ENCODE results near the gene HPDL. TPM values are rescaled to one million over a fixed set of nuclear protein-coding genes. Genes with fewer than 3 reads are reported as not detected.
A peak's percentile ranks its signal among the peaks of the same experiment; 100 is the strongest.
"Not testable (repeated sequence)": the region's sequence is repeated elsewhere in the genome, so short reads cannot be mapped to it uniquely, and the experiment has no call there.

HPDL gene
- 26.8 and 29.0 TPM in 2 replicates for total RNA-seq

- peaks cover 26% of the 10 kb centered on the region for H3K36me3 Mint-ChIP-seq (ENCODE audit: low read depth)
- no peaks in the 10 kb centered on the region for H3K9me3 Mint-ChIP-seq
- H3K4me1 Mint-ChIP-seq (ENCODE audit: low read depth): peaks cover 16% of the 10 kb centered on the region
- no peaks in the 10 kb centered on the region for H3K27me3 Mint-ChIP-seq (ENCODE audit: low read depth)
- intact Hi-C loops (cut with micrococcal nuclease): loop anchor here (1.0 to 2.0 kb wide), 2 partner anchors 13 to 22 kb away; partner anchors contain the start of genes MUTYH and TOE1
- H3K4me3 Mint-ChIP-seq (ENCODE audit: low read depth): peak within 1 kb of the TSS; percentile 80
- peak within 1 kb of the TSS; percentile 65 for H3K27ac Mint-ChIP-seq
- peak; percentile 44 for DNase-seq (ENCODE audit: low spot score)
These were observed at the start of gene HPDL for GRCh38 chr1:45326627-45327623. Gene HPDL (plus strand): TSS chr1:45326895. CDS start chr1:45327149, 254 bp downstream.

GRCh38 chr1:45282351-45282750 lies 44.3 kb upstream of the HPDL start:
- Mint-ChIP-seq H3K9me3 (no peaks in the 10 kb centered on the region), H3K27ac (no peak overlapping the region), H3K36me3 (ENCODE audit: low read depth) (no peaks in the 10 kb centered on the region), H3K4me3 (ENCODE audit: low read depth) (no peak overlapping the region), H3K27me3 (ENCODE audit: low read depth) (peaks cover 9% of the 10 kb centered on the region), H3K4me1 (ENCODE audit: low read depth) (no peaks in the 10 kb centered on the region)
- no peak for DNase-seq (ENCODE audit: low spot score)
- intact Hi-C loops (cut with micrococcal nuclease): no loop called here

GRCh38 chr1:45284858-45285257 lies 41.8 kb upstream of the HPDL start:
- H3K36me3 Mint-ChIP-seq (ENCODE audit: low read depth); H3K27ac Mint-ChIP-seq; intact Hi-C loops (cut with micrococcal nuclease): not testable (repeated sequence)

GRCh38 chr1:45286521-45286920 lies 40.2 kb upstream of the HPDL start:
- DNase-seq (ENCODE audit: low spot score); H3K4me3 Mint-ChIP-seq (ENCODE audit: low read depth); intact Hi-C loops (cut with micrococcal nuclease): not testable (repeated sequence)

More at GRCh38 chr1:45284858-45285257, 41.8 kb upstream of the HPDL start:
- H3K4me1 Mint-ChIP-seq (ENCODE audit: low read depth); H3K9me3 Mint-ChIP-seq; H3K27me3 Mint-ChIP-seq (ENCODE audit: low read depth); DNase-seq (ENCODE audit: low spot score); H3K4me3 Mint-ChIP-seq (ENCODE audit: low read depth): not testable (repeated sequence)

GRCh38 chr1:45291002-45291401 lies 35.7 kb upstream of the HPDL start:
- DNase-seq (ENCODE audit: low spot score); H3K36me3 Mint-ChIP-seq (ENCODE audit: low read depth); H3K27ac Mint-ChIP-seq; intact Hi-C loops (cut with micrococcal nuclease); H3K4me1 Mint-ChIP-seq (ENCODE audit: low read depth); H3K4me3 Mint-ChIP-seq (ENCODE audit: low read depth); H3K9me3 Mint-ChIP-seq; H3K27me3 Mint-ChIP-seq (ENCODE audit: low read depth): not testable (repeated sequence)

More at GRCh38 chr1:45286521-45286920, 40.2 kb upstream of the HPDL start:
- not testable (repeated sequence) for H3K36me3 Mint-ChIP-seq (ENCODE audit: low read depth); H3K9me3 Mint-ChIP-seq; H3K27me3 Mint-ChIP-seq (ENCODE audit: low read depth); H3K4me1 Mint-ChIP-seq (ENCODE audit: low read depth); H3K27ac Mint-ChIP-seq

GRCh38 chr1:45291716-45292115 lies 35.0 kb upstream of the HPDL start:
- intact Hi-C loops (cut with micrococcal nuclease): no loop called here
- H3K4me3 Mint-ChIP-seq (ENCODE audit: low read depth): no peak overlapping the region
- H3K27ac Mint-ChIP-seq: no peak overlapping the region
- H3K9me3 Mint-ChIP-seq: no peaks in the 10 kb centered on the region
- peaks cover 3% of the 10 kb centered on the region for H3K27me3 Mint-ChIP-seq (ENCODE audit: low read depth)
- no peaks in the 10 kb centered on the region for H3K4me1 Mint-ChIP-seq (ENCODE audit: low read depth)
- no peaks in the 10 kb centered on the region for H3K36me3 Mint-ChIP-seq (ENCODE audit: low read depth)
- DNase-seq (ENCODE audit: low spot score): no peak

- Mint-ChIP-seq H3K36me3 (ENCODE audit: low read depth) (no peaks in the 10 kb centered on the region), H3K9me3 (no peaks in the 10 kb centered on the region), H3K27me3 (ENCODE audit: low read depth) (no peaks in the 10 kb centered on the region), H3K27ac (no peak overlapping the region), H3K4me3 (ENCODE audit: low read depth) (no peak overlapping the region), H3K4me1 (ENCODE audit: low read depth) (peaks cover 10% of the 10 kb centered on the region)
- intact Hi-C loops (cut with micrococcal nuclease): no loop called here
- DNase-seq (ENCODE audit: low spot score): no peak
These were observed 28.9 kb upstream of the HPDL start for GRCh38 chr1:45297666-45298356.

GRCh38 chr1:45299296-45299695 lies 27.4 kb upstream of the HPDL start:
- Mint-ChIP-seq H3K27ac (no peak overlapping the region), H3K27me3 (ENCODE audit: low read depth) (no peaks in the 10 kb centered on the region), H3K4me1 (ENCODE audit: low read depth) (peaks cover 10% of the 10 kb centered on the region), H3K4me3 (ENCODE audit: low read depth) (no peak overlapping the region), H3K36me3 (ENCODE audit: low read depth) (no peaks in the 10 kb centered on the region), H3K9me3 (no peaks in the 10 kb centered on the region)
- intact Hi-C loops (cut with micrococcal nuclease): no loop called here
- DNase-seq (ENCODE audit: low spot score): no peak

- intact Hi-C loops (cut with micrococcal nuclease): loop anchor here (1.0 to 10.0 kb wide), 3 partner anchors 95 to 493 kb away; partner anchors contain the start of genes BTBD19, DYNLT4 and ZSWIM5
- no peaks in the 10 kb centered on the region for H3K9me3 Mint-ChIP-seq
- H3K36me3 Mint-ChIP-seq (ENCODE audit: low read depth): no peaks in the 10 kb centered on the region
- H3K27me3 Mint-ChIP-seq (ENCODE audit: low read depth): no peaks in the 10 kb centered on the region
- H3K4me1 Mint-ChIP-seq (ENCODE audit: low read depth): peaks cover 15% of the 10 kb centered on the region
- no peak overlapping the region for H3K27ac Mint-ChIP-seq
- no peak for DNase-seq (ENCODE audit: low spot score)
- no peak overlapping the region for H3K4me3 Mint-ChIP-seq (ENCODE audit: low read depth)
These were observed 26.6 kb upstream of the HPDL start for GRCh38 chr1:45299981-45300668.

GRCh38 chr1:45300669-45300997 lies 26.1 kb upstream of the HPDL start:
- Mint-ChIP-seq H3K4me3 (ENCODE audit: low read depth) (no peak overlapping the region), H3K27me3 (ENCODE audit: low read depth) (no peaks in the 10 kb centered on the region), H3K36me3 (ENCODE audit: low read depth) (no peaks in the 10 kb centered on the region), H3K4me1 (ENCODE audit: low read depth) (peaks cover 19% of the 10 kb centered on the region), H3K27ac (no peak overlapping the region), H3K9me3 (no peaks in the 10 kb centered on the region)
- intact Hi-C loops (cut with micrococcal nuclease): loop anchor here (1.0 to 10.0 kb wide), 3 partner anchors 96 to 493 kb away; partner anchors contain the start of genes BTBD19, DYNLT4 and ZSWIM5
- no peak for DNase-seq (ENCODE audit: low spot score)

- Mint-ChIP-seq H3K9me3 (no peaks in the 10 kb centered on the region), H3K4me1 (ENCODE audit: low read depth) (peaks cover 31% of the 10 kb centered on the region), H3K27ac (no peak overlapping the region), H3K27me3 (ENCODE audit: low read depth) (no peaks in the 10 kb centered on the region), H3K36me3 (ENCODE audit: low read depth) (no peaks in the 10 kb centered on the region), H3K4me3 (ENCODE audit: low read depth) (peak overlapping the region; percentile 49)
- intact Hi-C loops (cut with micrococcal nuclease): loop anchor here (1.0 to 10.0 kb wide), 6 partner anchors 38 to 572 kb away; partner anchors contain the start of genes BTBD19, DYNLT4, MUTYH and RNU5D-1
- DNase-seq (ENCODE audit: low spot score): no peak
These were observed 24.1 kb upstream of the HPDL start for GRCh38 chr1:45302505-45303150.
